H1 (cell line): Measurements from ENCODE around the gene ALG9. TPM values are rescaled to one million over a fixed set of nuclear protein-coding genes. Genes with fewer than 3 reads are reported as not detected.

Experiments used
- CTCF ChIA-PET: fragments of 300-600 bp; sonication (Branson Sonifier 250); formaldehyde crosslinking; loops from one replicate; lab custom pipeline; 2021; ENCODE audit not compliant: partially characterized antibody; lab: Charles Lee
- POLR2A ChIA-PET: fragments of 300-600 bp; sonication (Branson Sonifier 250); formaldehyde crosslinking; loops from one replicate; lab custom pipeline; 2021; ENCODE audit warnings: inconsistent platforms; ENCODE audit not compliant: partially characterized antibody; lab: Charles Lee
- DNase-seq, 2 experiments: peaks; one replicate each; pipeline versions ENCODE4 v3.0.0 to v3.0.0-alpha.2; 2010 to 2022; ENCODE audit warnings: low spot score in 2 of 2, low read depth in 1 of 2, mixed read lengths in 1 of 2
- FAIRE-seq: peaks from 2 replicates; lab custom pipeline; 2011; peaks lifted over from hg19 to GRCh38; lab: Jason Lieb, UNC
- H2AFZ ChIP-seq: 2 replicates; pipeline ENCODE4 v1.8.1; 2012; ENCODE audit warnings: low read length, inconsistent platforms
- H2AK5ac ChIP-seq: 2 replicates; pipeline ENCODE4 v1.6.1; 2013; ENCODE audit warnings: low read depth, low read length
- H2BK120ac ChIP-seq: replicated peaks from 2 replicates; pipeline ENCODE3; 2013; ENCODE audit warnings: low read depth, low read length, inconsistent platforms
- H2BK12ac ChIP-seq: 2 replicates; pipeline ENCODE4 v1.6.1; 2013; ENCODE audit warnings: low read depth, low read length
- H2BK15ac ChIP-seq: 2 replicates; pipeline ENCODE4 v1.6.1; 2013; ENCODE audit warnings: low read length
- H2BK20ac ChIP-seq: 2 replicates; pipeline ENCODE4 v1.6.1; 2013; ENCODE audit warnings: low read length
- H2BK5ac ChIP-seq: 2 replicates; pipeline ENCODE4 v1.6.1; 2013; ENCODE audit warnings: low read depth, low read length
- H3K14ac ChIP-seq: 2 replicates; pipeline ENCODE4 v1.6.1; 2013; ENCODE audit warnings: inconsistent platforms; ENCODE audit not compliant: insufficient read length
- H3K18ac ChIP-seq: 2 replicates; pipeline ENCODE4 v1.6.1; 2013; ENCODE audit warnings: low read length; ENCODE audit errors: extremely low read depth
- H3K23ac ChIP-seq: 2 replicates; pipeline ENCODE4 v1.6.1; 2013; ENCODE audit warnings: inconsistent platforms; ENCODE audit not compliant: insufficient read length
- H3K23me2 ChIP-seq: 2 replicates; pipeline ENCODE4 v1.6.1; 2013; ENCODE audit warnings: low read depth, low read length
- H3K27ac ChIP-seq: 2 replicates; pipeline ENCODE4 v1.6.1; 2011; ENCODE audit warnings: low read depth, low read length, inconsistent platforms
- H3K27me3 ChIP-seq, 4 experiments: replicated peaks in 1 of 4; 1 replicate in 1 of 4; 2 replicates in 3 of 4; pipeline versions ENCODE4 v1.6.1 to v1.8.1; 2011 to 2013; ENCODE audit warnings: low read length in 3 of 4, mild to moderate bottlenecking in 3 of 4, inconsistent platforms in 2 of 4, mixed read lengths in 2 of 4, moderate library complexity in 1 of 4; ENCODE audit not compliant: control insufficient read depth in 3 of 4, insufficient read depth in 3 of 4; ENCODE audit errors: extremely low read depth in 1 of 4
- H3K36me3 ChIP-seq, 4 experiments: 2 replicates each; pipeline versions ENCODE4 v1.6.1 to v1.8.1; 2011 to 2013; ENCODE audit warnings: mild to moderate bottlenecking in 4 of 4, low read length in 3 of 4, moderate library complexity in 2 of 4, control low read depth in 1 of 4, inconsistent platforms in 1 of 4; ENCODE audit not compliant: insufficient read depth in 4 of 4, control insufficient read depth in 2 of 4
- H3K4ac ChIP-seq: replicated peaks from 2 replicates; pipeline ENCODE3; 2013; ENCODE audit warnings: low read length, low read depth, mixed read lengths, inconsistent platforms; ENCODE audit not compliant: insufficient read length
- H3K4me1 ChIP-seq, 4 experiments: replicated peaks in 1 of 4; 1 replicate in 1 of 4; 2 replicates in 3 of 4; pipeline versions ENCODE4 v1.6.1 to v1.8.1; 2011 to 2013; ENCODE audit warnings: low read length in 3 of 4, inconsistent platforms in 2 of 4, mixed read lengths in 1 of 4; ENCODE audit not compliant: insufficient read depth in 4 of 4, control insufficient read depth in 3 of 4
- H3K4me2 ChIP-seq, 2 experiments: 2 replicates each; pipeline versions ENCODE4 v1.6.1 to v1.8.1; 2011 to 2013; ENCODE audit warnings: low read depth in 2 of 2, low read length in 2 of 2, control low read depth in 1 of 2, inconsistent platforms in 1 of 2, mild to moderate bottlenecking in 1 of 2; ENCODE audit not compliant: insufficient read depth in 1 of 2
- H3K4me3 ChIP-seq, 4 experiments: fragments of 200-600, 300-600 bp in 1 of 4; sonication (generic), shearing (Covaris generic), sonication (Bioruptor Twin) in 1 of 4; 2 replicates each; pipeline versions ENCODE4 v1.5.1 to v1.8.1; 2011 to 2016; ENCODE audit warnings: low read length in 4 of 4, low read depth in 3 of 4, control low read depth in 2 of 4, inconsistent platforms in 2 of 4, mild to moderate bottlenecking in 2 of 4, mixed read lengths in 1 of 4, moderate library complexity in 1 of 4; ENCODE audit not compliant: insufficient read depth in 2 of 4; ENCODE audit errors: extremely low read depth in 1 of 4
- H3K56ac ChIP-seq: replicated peaks from 2 replicates; pipeline ENCODE3; 2013; ENCODE audit warnings: low read depth, mild to moderate bottlenecking, mixed read lengths, low read length, inconsistent platforms; ENCODE audit not compliant: insufficient read length
- H3K79me1 ChIP-seq: 2 replicates; pipeline ENCODE4 v1.6.1; 2013; ENCODE audit warnings: low read depth, low read length, control low read depth
- H3K79me2 ChIP-seq, 2 experiments: 2 replicates each; pipeline versions ENCODE4 v1.6.1 to v1.8.1; 2012 to 2013; ENCODE audit warnings: low read length in 2 of 2, mild to moderate bottlenecking in 2 of 2, inconsistent platforms in 1 of 2; ENCODE audit not compliant: insufficient read depth in 2 of 2, control insufficient read depth in 1 of 2
- H3K9ac ChIP-seq, 4 experiments: replicated peaks in 1 of 4; 1 replicate in 1 of 4; 2 replicates in 3 of 4; pipeline versions ENCODE4 v1.6.1 to v1.8.1; 2011 to 2013; ENCODE audit warnings: low read depth in 3 of 4, low read length in 3 of 4, control low read depth in 2 of 4, mild to moderate bottlenecking in 2 of 4, moderate library complexity in 2 of 4, inconsistent platforms in 1 of 4; ENCODE audit errors: extremely low read depth in 1 of 4
- H3K9me3 ChIP-seq, 2 experiments: 2 replicates each; pipeline versions ENCODE4 v1.6.1 to v1.8.1; 2012 to 2013; ENCODE audit warnings: mild to moderate bottlenecking in 2 of 2, moderate library complexity in 2 of 2, control low read depth in 1 of 2, inconsistent platforms in 1 of 2, low read depth in 1 of 2, low read length in 1 of 2, mixed read lengths in 1 of 2; ENCODE audit not compliant: insufficient read depth in 2 of 2
- H4K20me1 ChIP-seq, 2 experiments: replicated peaks in 1 of 2; 2 replicates each; pipeline versions ENCODE3 to v1.8.1; 2011 to 2013; ENCODE audit warnings: inconsistent platforms in 2 of 2, low read length in 2 of 2, mild to moderate bottlenecking in 1 of 2; ENCODE audit not compliant: insufficient read depth in 2 of 2, control insufficient read depth in 1 of 2
- H4K5ac ChIP-seq: 2 replicates; pipeline ENCODE4 v1.6.1; 2013; ENCODE audit warnings: low read length, low read depth, mixed read lengths, inconsistent platforms; ENCODE audit not compliant: insufficient read length
- H4K8ac ChIP-seq: 2 replicates; pipeline ENCODE4 v1.8.0; 2013; ENCODE audit warnings: mild to moderate bottlenecking, moderate library complexity, low read length, inconsistent platforms; ENCODE audit not compliant: insufficient read depth; ENCODE audit errors: extremely low read depth
- H4K91ac ChIP-seq: replicated peaks from 2 replicates; pipeline ENCODE3; 2013; ENCODE audit warnings: low read length, mixed read lengths, inconsistent platforms; ENCODE audit not compliant: insufficient read length
- CBX8 ChIP-seq: fragments of 300-800, 300-1000 bp; sonication (generic); IDR thresholded peaks from 2 replicates; pipeline ENCODE4 v1.7.1; 2016; ENCODE audit warnings: low read depth, low read length, borderline replicate concordance
- CTBP2 ChIP-seq: IDR thresholded peaks from 2 replicates; pipeline ENCODE4 v1.7.0; 2011; ENCODE audit warnings: borderline replicate concordance, mild to moderate bottlenecking, moderate library complexity, mixed read lengths, low read length; ENCODE audit not compliant: insufficient read depth, insufficient read length
- EGR1 ChIP-seq: IDR thresholded peaks from 2 replicates; pipeline ENCODE4 v1.6.1; 2011; ENCODE audit warnings: low read depth, low read length, borderline replicate concordance
- FOSL1 ChIP-seq: IDR thresholded peaks from 2 replicates; pipeline ENCODE4 v1.6.1; 2011; ENCODE audit warnings: mild to moderate bottlenecking, low read depth, low read length, moderate library complexity; ENCODE audit not compliant: insufficient read depth
- HDAC2 ChIP-seq, 2 experiments: fragments of 300-600 bp in 1 of 2; sonication (generic) in 1 of 2; IDR thresholded peaks; 2 replicates each; pipeline ENCODE4 v1.6.1; 2011 to 2012; ENCODE audit warnings: low read depth in 2 of 2, low read length in 2 of 2, mild to moderate bottlenecking in 2 of 2, moderate library complexity in 2 of 2, borderline replicate concordance in 1 of 2, inconsistent platforms in 1 of 2
- JUN ChIP-seq: IDR thresholded peaks from 2 replicates; pipeline ENCODE4 v1.6.1; 2011; ENCODE audit warnings: low read depth, mild to moderate bottlenecking, improper control_type of control experiment, low read length
- JUND ChIP-seq: IDR thresholded peaks from 2 replicates; pipeline ENCODE4 v1.6.1; 2011; ENCODE audit warnings: mild to moderate bottlenecking, improper control_type of control experiment, low read length
- SP4 ChIP-seq: IDR thresholded peaks from 2 replicates; pipeline ENCODE4 v1.6.1; 2012; ENCODE audit warnings: low read length, inconsistent platforms
- SUZ12 ChIP-seq: fragments of 200-600 bp; sonication (generic); IDR thresholded peaks from 2 replicates; pipeline ENCODE4 v1.6.1; 2012; ENCODE audit warnings: mild to moderate bottlenecking, inconsistent platforms, low read length, moderate library complexity, mixed read lengths
- TCF12 ChIP-seq: IDR thresholded peaks from 2 replicates; pipeline ENCODE4 v1.6.1; 2011; ENCODE audit warnings: low read depth, mild to moderate bottlenecking, low read length
- TEAD4 ChIP-seq: IDR thresholded peaks from 2 replicates; pipeline ENCODE4 v1.6.1; 2012; ENCODE audit warnings: low read depth, low read length, inconsistent platforms, mixed read lengths
- WGBS, 2 experiments: shearing (Covaris generic) in 1 of 2; methylation state at CpG; one replicate each; pipeline versions ENCODE4 v1.1.6 to v1.1.7; 2013 to 2015; ENCODE audit warnings: low lambda C conversion rate in 2 of 2, mixed read lengths in 2 of 2, inconsistent platforms in 1 of 2, low coverage in 1 of 2, missing lambda C conversion rate in 1 of 2; ENCODE audit not compliant: insufficient replicate concordance in 2 of 2, insufficient coverage in 1 of 2, insufficient read length in 1 of 2; ENCODE audit errors: extremely low coverage in 1 of 2, missing lambda C conversion rate in 1 of 2; 5-methylcytosine and 5-hydroxymethylcytosine counted together
- polyA plus RNA-seq, 7 experiments: library from polyadenylated mRNA; depleted of rRNA in 3 of 7; stranded (reverse) in 5 of 7; unstranded in 2 of 7; fragments of >200 nt in 5 of 7; fragments of 200-250 nt in 2 of 7; gene quantifications; 1 replicate in 5 of 7; 2 replicates in 1 of 7; 4 replicates in 1 of 7; pipeline versions ENCODE4 v1.2.1 to v1.2.3, GENCODE V29; 2011 to 2013; ENCODE audit warnings: missing spikeins in 2 of 7, mixed read lengths in 2 of 7
- total RNA-seq: library from RNA; stranded (reverse); fragmentation: NEBNext Ultra II Directional; extraction: Animal tissue kit (Norgen Biotek cat#: 25700); gene quantifications from 2 replicates; pipeline ENCODE4 v1.2.1, GENCODE V29; 2021

ALG9 gene
- total and polyA plus RNA-seq, 2 of the 8 experiments (the other 6 are each of a cell fraction or from before 2014, with no cell fraction given) = 23.5 to 24.5 TPM

- Histone ChIP-seq H2BK20ac (no peak overlapping the region), H4K91ac (no peak overlapping the region), H2BK12ac (no peak overlapping the region), H3K9me3 (no peaks in the 10 kb centered on the region), H4K8ac (no peak overlapping the region), H3K23ac (no peak overlapping the region), H2BK5ac (no peak overlapping the region), H4K5ac (no peak overlapping the region), H2AFZ (no peak overlapping the region), H3K4me1 (peaks cover 0 to 15% (median 9%) of the 10 kb centered on the region in 4 experiments), H3K4me2 (no peak overlapping the region), H3K18ac (no peak overlapping the region), H3K9ac (no peak overlapping the region), H3K23me2 (peaks cover 4% of the 10 kb centered on the region; the same call in 1 of the 2 replicates), H3K79me2 (no peaks in the 10 kb centered on the region), H2BK15ac (no peak overlapping the region), H3K27ac (no peak overlapping the region), H3K4me3 (no peak overlapping the region), H3K79me1 (no peaks in the 10 kb centered on the region), H2AK5ac (no peak overlapping the region), H3K4ac (no peak overlapping the region), H3K27me3 (no peaks in the 10 kb centered on the region), H3K14ac (no peak overlapping the region), H2BK120ac (no peak overlapping the region), H3K56ac (no peak overlapping the region), H3K36me3 (no peaks in the 10 kb centered on the region), H4K20me1 (no peaks in the 10 kb centered on the region)
- ChIA-PET CTCF (interaction anchor here (0.6 to 4.8 kb wide), 10 partner anchors 11 to 623 kb away, joined by 3 to 27 read pairs (median 3); no protein-coding TSS in a partner anchor), POLR2A (interaction anchor here (0.6 to 1.2 kb wide), 3 partner anchors 18 to 391 kb away, joined by 3 read pairs; no protein-coding TSS in a partner anchor)
- DNase-seq = no peak
- FAIRE-seq = no peak
- 89% methylated on average over 5 of the region's 5 CpGs; no CpG with 5 or more reads in 1 of the 2 experiments for WGBS, 2 experiments
- TF ChIP-seq FOSL1 = no peak
- no peak for TF ChIP-seq TCF12
- no peak for TF ChIP-seq CBX8
- no peak for TF ChIP-seq SUZ12
- no peak for TF ChIP-seq JUND
- no peak for TF ChIP-seq HDAC2 (IDR thresholded peaks at IDR 0.05; ENCODE audit: borderline replicate concordance in 1 of 2, low read depth in 2 of 2, low read length in 2 of 2)
- no peak for TF ChIP-seq SP4
- no peak for TF ChIP-seq EGR1
- TF ChIP-seq TEAD4 = no peak
- no peak for TF ChIP-seq JUN
- no peak for TF ChIP-seq CTBP2
These were observed 37.4 kb upstream of the ALG9 start for GRCh38 chr11:111908639-111909305.
